NCI-H2171 (cell line): ENCODE data around the gene PPIL3.

Experiments used
- DNase-seq: peaks from one replicate; lab custom pipeline; 2025; lab: John Stamatoyannopoulos, UW

PPIL3 gene

DNA sequence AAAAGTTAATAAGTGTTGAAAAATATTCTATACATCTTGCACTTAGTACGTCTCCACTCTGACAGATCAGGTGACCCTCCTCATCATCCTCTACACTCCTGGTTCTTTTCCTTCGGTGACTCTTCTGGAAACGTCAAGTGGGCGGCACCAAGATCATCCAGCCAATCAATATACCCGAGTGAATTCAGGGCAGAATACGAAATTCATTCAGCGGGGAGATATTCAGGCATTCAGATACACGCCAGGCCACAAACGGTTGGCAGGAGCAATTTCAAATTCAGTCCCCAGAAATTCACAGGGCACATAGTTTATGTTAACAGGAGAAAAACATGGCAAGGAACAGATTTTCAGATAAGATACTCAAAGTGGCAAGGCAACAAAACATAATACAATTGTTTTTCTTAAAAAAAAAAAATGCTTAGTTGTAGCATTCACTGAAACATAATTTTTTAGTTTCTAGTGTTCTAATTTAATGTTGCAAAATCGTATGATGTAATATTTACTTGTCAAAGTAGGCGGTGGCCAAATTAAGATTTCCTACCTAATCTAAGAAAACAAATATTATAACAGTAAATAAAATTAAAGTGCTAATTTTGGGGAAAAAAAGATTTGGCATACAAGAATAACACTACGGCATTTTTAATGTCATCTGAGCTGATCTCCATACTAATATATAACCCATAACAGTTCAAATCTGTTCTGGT lies 28.6 kb downstream of the PPIL3 start:
- DNase-seq = no peak

- DNase-seq = no peak
These were observed 32.1 kb downstream of the PPIL3 start for GRCh38 chr2:200856806-200857205.

DNA sequence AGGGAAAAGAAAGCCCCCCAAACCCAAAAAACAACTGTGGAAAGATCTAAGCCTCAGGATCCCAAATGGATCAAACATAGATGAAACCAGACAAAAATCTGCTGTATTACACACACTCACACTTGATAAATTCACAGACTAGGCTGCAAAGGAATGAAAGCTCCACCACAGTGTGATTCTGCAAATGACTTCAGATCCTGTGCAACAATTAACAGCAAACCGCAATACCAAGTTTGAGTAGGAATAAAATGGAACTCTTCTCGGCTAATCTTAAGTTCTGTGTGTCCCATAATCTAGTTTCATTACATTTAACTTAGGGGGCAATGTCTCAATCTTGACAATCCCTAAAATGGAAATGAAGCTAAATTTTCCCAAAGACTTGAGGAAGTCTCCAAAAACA lies 36.3 kb downstream of the PPIL3 start:
- DNase-seq = no peak

GRCh38 chr2:200851398-200852248 lies 37.3 kb downstream of the PPIL3 start:
- DNase-seq = no peak

DNA sequence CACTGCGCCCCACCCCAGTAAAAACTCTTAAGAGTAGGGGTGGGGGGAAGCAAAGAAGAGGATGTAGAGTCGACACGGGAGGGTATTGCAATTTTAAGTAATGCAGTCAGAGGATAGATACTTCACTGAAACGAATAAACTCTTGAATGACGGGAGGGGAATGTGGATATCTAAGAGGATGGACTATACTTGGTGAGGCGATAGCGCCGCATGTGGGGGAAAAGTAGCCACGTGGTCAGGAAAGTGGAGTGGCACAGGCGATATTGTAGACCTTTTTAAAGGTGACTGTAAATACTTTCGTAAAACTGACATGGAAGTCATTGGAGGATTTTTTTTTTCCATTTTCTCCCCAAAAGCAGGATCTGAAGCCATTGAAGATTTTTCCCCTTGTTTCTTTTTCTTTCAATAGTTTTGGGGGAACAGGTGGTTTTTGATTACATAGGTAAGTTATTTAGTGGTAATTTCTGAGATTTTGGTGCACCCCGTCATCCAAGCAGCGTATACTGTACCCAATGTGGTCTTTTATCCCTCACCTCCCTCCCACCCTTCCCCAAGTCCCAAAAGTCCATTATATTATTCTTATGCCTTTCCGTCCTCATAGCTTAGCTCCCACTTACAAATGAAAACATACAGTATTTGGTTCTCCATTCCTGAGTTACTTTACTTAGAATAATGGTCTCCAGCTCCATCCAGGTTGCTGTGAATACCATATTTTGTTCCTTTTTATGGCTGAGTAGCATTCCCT lies 38.2 kb downstream of the PPIL3 start:
- DNase-seq = no peak

GRCh38 chr2:200847939-200848338 lies 40.9 kb downstream of the PPIL3 start:
- DNase-seq = no peak

DNA sequence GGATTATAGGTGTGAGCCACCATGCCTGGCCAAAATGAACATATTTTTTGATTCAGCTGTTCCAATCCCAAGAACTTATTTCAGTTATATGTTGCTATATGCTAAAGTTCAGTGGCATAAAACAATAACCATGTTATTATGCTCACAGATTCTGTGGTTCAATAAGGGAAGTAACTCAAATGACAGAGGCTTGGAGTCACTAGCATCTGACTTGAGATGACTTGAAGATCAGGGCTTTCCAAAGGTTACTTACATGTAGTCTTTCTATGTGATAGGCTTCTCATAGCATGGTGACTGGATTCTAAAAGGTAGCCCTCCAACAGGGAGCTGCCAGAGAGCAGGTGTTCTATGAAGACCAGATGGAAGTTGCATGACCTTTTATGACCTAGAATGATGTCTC lies 41.6 kb downstream of the PPIL3 start:
- no peak for DNase-seq

DNA sequence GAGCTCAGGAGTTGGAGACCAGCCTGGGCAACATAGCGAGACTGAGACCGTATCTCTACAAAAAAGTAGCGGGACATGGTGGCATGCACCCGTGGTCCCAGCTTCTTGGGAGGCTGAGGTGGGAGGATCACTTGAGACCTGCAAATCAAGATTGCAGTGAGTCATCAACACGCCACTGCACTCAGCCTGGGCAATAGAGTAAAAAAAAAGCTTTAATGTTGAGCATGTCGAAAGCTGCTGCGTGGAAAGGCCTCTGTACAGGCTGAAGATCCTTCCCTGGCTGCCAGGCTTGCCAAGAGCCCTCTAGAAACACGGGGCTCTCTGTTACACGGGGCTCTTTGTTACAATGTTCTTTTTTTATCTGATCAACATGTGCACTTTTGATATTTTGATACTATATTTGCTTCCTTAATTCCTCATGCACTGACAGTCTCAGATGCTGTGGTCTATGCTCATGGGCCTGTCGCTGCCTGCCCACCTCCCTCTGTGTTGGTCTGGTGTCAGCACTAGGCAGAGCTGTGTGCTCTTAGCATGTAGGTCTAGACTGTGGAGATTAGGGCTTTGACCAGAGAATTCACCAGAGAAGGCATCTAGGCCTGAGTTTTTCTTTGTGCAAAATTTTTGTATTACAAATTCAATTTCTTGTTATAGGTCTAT lies 43.1 kb downstream of the PPIL3 start:
- no peak for DNase-seq

GRCh38 chr2:200845194-200845593 lies 43.7 kb downstream of the PPIL3 start:
- DNase-seq = no peak

- no peak for DNase-seq
These were observed 44.6 kb downstream of the PPIL3 start for GRCh38 chr2:200843993-200844948.

DNA sequence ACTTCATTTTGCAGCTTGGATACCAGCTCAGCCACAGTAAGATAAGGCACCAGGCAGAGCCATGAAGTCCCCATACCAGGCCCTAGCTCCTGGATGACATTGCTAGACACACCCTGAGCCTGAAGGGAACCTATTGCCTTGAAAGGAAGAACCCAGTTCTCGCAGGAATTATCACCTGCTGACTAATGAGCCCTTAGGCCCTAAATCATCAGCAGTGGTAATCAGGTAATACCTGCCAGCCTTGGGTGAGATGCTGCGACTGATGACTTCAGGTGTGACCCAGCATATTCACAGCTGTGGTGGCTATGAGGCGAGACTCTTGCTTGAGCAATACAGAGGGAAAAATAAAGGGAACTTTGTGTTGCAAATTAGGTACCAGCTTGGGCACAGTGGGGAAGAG lies 49.4 kb downstream of the PPIL3 start:
- DNase-seq = no peak

DNA sequence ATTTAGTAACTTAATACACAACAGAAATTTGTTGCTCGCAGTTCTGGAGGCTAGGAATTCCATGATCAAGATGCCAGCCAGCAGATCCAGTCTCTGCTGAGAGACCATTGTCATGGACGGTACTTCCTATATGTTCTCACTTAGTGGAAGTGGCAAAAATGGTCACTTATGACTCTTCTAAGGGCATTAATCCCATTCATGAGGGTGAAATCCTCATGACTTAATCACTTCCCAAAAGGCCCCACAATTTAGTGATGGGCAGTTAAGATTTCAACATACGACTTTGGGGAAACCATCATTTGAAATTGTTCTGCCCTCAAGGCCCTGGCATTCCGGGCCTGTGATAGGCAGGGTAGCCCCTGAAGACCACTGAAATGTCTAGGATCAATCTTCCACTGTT lies 54.2 kb downstream of the PPIL3 start:
- no peak for DNase-seq

DNA sequence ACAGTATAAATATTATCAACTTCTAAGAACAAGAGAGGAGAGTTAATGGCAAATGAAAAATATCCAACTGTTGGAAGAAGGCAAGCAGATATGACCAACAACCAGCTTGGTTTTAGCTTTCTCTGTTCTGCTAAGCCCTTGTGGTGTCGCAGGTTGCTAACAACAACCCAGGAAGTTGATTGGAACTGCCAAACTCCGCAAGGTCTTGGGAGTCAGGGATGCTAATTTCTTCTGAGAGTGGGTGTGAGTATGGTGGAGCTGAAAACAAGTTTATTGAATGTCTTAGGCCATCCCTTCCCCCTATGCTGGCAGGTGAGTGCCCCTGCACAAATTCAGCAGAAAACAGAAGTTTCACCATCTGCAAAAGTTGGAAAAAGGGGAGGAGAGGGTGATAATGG lies 59.6 kb downstream of the PPIL3 start:
- no peak for DNase-seq

DNA sequence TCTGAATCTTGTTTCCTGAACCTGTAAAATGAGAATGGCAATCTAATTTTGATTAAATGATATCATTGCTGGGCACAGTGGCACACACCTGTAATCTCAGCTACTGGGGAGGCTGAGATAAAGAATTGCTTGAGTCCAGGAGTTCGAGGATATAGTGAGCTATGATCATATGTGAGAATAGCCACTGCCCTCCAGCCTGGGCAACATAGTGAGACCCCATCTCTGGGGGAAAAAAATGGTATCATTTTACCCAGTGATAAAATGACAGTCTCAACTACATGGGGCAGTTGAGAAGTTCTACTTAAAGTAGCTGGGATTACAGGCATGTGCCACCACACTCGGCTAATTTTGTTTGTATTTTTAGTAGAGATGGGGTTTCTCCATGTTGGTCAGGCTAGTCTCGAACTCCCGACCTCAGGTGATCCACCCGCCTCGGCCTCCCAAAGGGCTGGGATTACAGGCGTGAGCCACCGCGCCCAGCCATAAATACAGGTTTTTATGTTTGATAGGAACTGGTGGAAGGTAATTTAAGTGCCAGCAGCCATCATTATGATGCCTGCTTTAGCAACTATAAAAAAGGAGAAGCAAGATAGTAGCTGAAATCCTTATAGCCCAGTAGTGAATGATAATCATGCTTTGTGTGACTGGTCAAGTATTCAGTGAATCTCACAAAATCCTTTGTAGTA lies 60.2 kb downstream of the PPIL3 start:
- DNase-seq = no peak

- no peak for DNase-seq
These were observed 60.8 kb downstream of the PPIL3 start for GRCh38 chr2:200828104-200828503.

DNA sequence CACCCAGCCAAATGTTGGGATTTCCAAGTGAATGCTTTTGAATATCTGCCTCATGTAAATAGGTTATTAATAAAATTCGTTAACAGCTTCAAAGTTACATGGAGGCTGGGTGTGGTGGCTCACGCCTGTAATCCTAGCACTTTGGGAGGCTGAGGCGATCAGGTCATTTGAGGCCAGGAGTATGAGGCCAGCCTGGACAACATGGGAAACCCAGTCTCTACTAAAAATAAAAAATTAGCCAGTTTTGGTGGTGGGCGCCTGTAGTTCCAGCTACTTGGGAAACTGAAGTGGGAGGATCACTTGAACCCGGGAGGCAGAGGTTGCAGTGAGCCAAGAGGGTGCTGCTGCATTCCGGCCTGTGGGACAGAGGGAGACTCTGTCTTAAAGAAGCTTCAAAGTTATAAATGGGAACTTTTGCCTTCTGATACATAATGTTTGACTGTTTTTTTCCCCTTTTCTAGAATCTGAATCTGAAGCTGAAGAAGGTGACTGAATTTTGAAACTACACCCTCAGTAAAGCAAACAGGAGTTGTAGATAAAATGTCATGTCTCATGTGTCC lies 67.1 kb downstream of the PPIL3 start:
- no peak for DNase-seq
